RWPE1 (cell line): ENCODE measurements around the gene NAT8L.

ENCODE experiments used
- CTCF ChIA-PET: fragments of 350-600 bp; sonication (Branson Sonifier 250); formaldehyde crosslinking; extraction: SDS; loops from one replicate; lab custom pipeline; 2021; lab: Yijun Ruan, JAX
- POLR2A ChIA-PET: fragments of 400-600 bp; formaldehyde crosslinking; extraction: SDS; loops from one replicate; lab custom pipeline; 2020; ENCODE audit warnings: antibody characterized with exemption; ENCODE audit not compliant: low non-redundant PET; lab: Yijun Ruan, JAX
- DNase-seq: peaks from one replicate; pipeline ENCODE4 v3.0.0; 2012; ENCODE audit warnings: low spot score
- H3K27ac ChIP-seq: fragments of 450-650 bp; 2 replicates; pipeline ENCODE4 v1.5.1; 2017
- CTCF ChIP-seq: fragments of 450-650 bp; conservative IDR thresholded peaks from 2 replicates; pipeline ENCODE4 v1.5.1; 2017; ENCODE audit warnings: low read depth, mild to moderate bottlenecking

The NAT8L gene

DNA sequence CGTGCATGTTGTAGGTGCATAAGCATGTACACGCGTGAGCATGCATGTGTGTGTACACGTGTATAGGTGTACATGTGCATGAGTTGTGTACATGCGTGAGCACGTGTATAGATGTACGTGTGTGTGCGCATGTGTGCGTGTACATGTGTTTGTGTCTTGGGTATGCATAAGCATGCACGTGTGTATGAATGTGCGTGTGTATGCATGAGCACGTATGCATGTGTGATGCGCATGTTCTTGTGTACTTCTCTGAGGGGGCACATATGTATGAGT is 9.0 kb downstream of the NAT8L start:
- no peak overlapping the region for H3K27ac ChIP-seq
- no peak for TF ChIP-seq CTCF
- ChIA-PET POLR2A (no interaction called here), CTCF (no interaction called here)
- no peak for DNase-seq

- no peak for TF ChIP-seq CTCF
- H3K27ac ChIP-seq = no peak overlapping the region
- POLR2A ChIA-PET = no interaction called here
- DNase-seq = no peak
- CTCF ChIA-PET = no interaction called here
Measured at GRCh38 chr4:2068566-2068965, 9.4 kb downstream of the NAT8L start.

- DNase-seq = no peak
- H3K27ac ChIP-seq = no peak overlapping the region
- CTCF ChIA-PET = no interaction called here
- POLR2A ChIA-PET = no interaction called here
- no peak for TF ChIP-seq CTCF
Measured at GRCh38 chr4:2069161-2069971, 10.2 kb downstream of the NAT8L start.

- TF ChIP-seq CTCF = no peak
- no peak overlapping the region for H3K27ac ChIP-seq
- ChIA-PET POLR2A (no interaction called here), CTCF (no interaction called here)
- no peak for DNase-seq
Measured at GRCh38 chr4:2069986-2070385, 10.9 kb downstream of the NAT8L start.

GRCh38 chr4:2070421-2071251 is 11.5 kb downstream of the NAT8L start:
- TF ChIP-seq CTCF = no peak
- CTCF ChIA-PET = no interaction called here
- no peak overlapping the region for H3K27ac ChIP-seq
- POLR2A ChIA-PET = no interaction called here
- DNase-seq = no peak

- no peak overlapping the region for H3K27ac ChIP-seq
- DNase-seq = no peak
- no peak for TF ChIP-seq CTCF
- ChIA-PET CTCF (no interaction called here), POLR2A (no interaction called here)
Measured at GRCh38 chr4:2071252-2071911, 12.3 kb downstream of the NAT8L start.
